ENCODE data around the gene NUDT13.

NUDT13 gene

GRCh38 chr10:73110345-73110849 is at the start of gene NUDT13:
Gene NUDT13, plus strand, starts transcription at chr10:73110455. Its CDS starts 3,911 bp downstream, at chr10:73114366.
- DNase-seq (ENCODE audit: low spot score) (peak; percentile 72), FAIRE-seq (peak; percentile 76)

GRCh38 chr10:73060738-73061635 is 49.3 kb upstream of the NUDT13 start:
- FAIRE-seq, result peak; percentile 63
- DNase-seq (ENCODE audit: low spot score), result peak; percentile 28

- no peak for FAIRE-seq
- DNase-seq (ENCODE audit: low spot score), result no peak
Measured at GRCh38 chr10:73061743-73062142, 48.5 kb upstream of the NUDT13 start.

GRCh38 chr10:73065441-73065840 is 44.8 kb upstream of the NUDT13 start:
- FAIRE-seq (no peak), DNase-seq (ENCODE audit: low spot score) (no peak)

- no peak for FAIRE-seq
- DNase-seq (ENCODE audit: low spot score), result no peak
Measured at GRCh38 chr10:73073627-73074026, 36.6 kb upstream of the NUDT13 start.

- DNase-seq (ENCODE audit: low spot score) (no peak), FAIRE-seq (no peak)
Measured at GRCh38 chr10:73075829-73076228, 34.4 kb upstream of the NUDT13 start.

GRCh38 chr10:73076360-73077183 is 33.7 kb upstream of the NUDT13 start:
- DNase-seq (ENCODE audit: low spot score) (no peak), FAIRE-seq (peak; percentile 38)

- FAIRE-seq (no peak), DNase-seq (ENCODE audit: low spot score) (no peak)
Measured at GRCh38 chr10:73079779-73080541, 30.3 kb upstream of the NUDT13 start.

- FAIRE-seq, result no peak
- DNase-seq (ENCODE audit: low spot score), result no peak
Measured at GRCh38 chr10:73083221-73083620, 27.0 kb upstream of the NUDT13 start.

GRCh38 chr10:73084209-73084608 is 26.0 kb upstream of the NUDT13 start:
- FAIRE-seq (no peak), DNase-seq (ENCODE audit: low spot score) (no peak)

- FAIRE-seq, result no peak
Measured at GRCh38 chr10:73086816-73087215, 23.4 kb upstream of the NUDT13 start.

GRCh38 chr10:73088304-73088703 is 22.0 kb upstream of the NUDT13 start:
- DNase-seq (ENCODE audit: low spot score) (no peak), FAIRE-seq (no peak)

More at GRCh38 chr10:73086816-73087215, 23.4 kb upstream of the NUDT13 start:
- no peak for DNase-seq (ENCODE audit: low spot score)

- no peak for FAIRE-seq
- DNase-seq (ENCODE audit: low spot score), result no peak
Measured at GRCh38 chr10:73092830-73093229, 17.4 kb upstream of the NUDT13 start.

GRCh38 chr10:73093922-73094850 is 16.1 kb upstream of the NUDT13 start:
- DNase-seq (ENCODE audit: low spot score) (no peak), FAIRE-seq (no peak)

- FAIRE-seq (peak; percentile 32), DNase-seq (ENCODE audit: low spot score) (no peak)
Measured at GRCh38 chr10:73094986-73095480, 15.2 kb upstream of the NUDT13 start.

- peak; percentile 61 for FAIRE-seq
Measured at GRCh38 chr10:73095481-73096021, 14.7 kb upstream of the NUDT13 start.

GRCh38 chr10:73096041-73096448 is 14.2 kb upstream of the NUDT13 start:
- peak; percentile 48 for DNase-seq (ENCODE audit: low spot score)
- no peak for FAIRE-seq

More at GRCh38 chr10:73095481-73096021, 14.7 kb upstream of the NUDT13 start:
- DNase-seq (ENCODE audit: low spot score), result peak; percentile 62

GRCh38 chr10:73096449-73097304 is 13.6 kb upstream of the NUDT13 start, which contains the start of gene P4HA1:
Gene P4HA1, minus strand, starts transcription at chr10:73096866. Its CDS starts 21,983 bp downstream, at chr10:73074883.
- peak; percentile 98 for DNase-seq (ENCODE audit: low spot score)
- FAIRE-seq, result peak; percentile 78

Measured in RCC 7860 (cell line).